ENCODE measurements around the gene TBC1D8.
A peak's percentile ranks its signal among the peaks of the same experiment; 100 is the strongest.

The TBC1D8 gene

DNA sequence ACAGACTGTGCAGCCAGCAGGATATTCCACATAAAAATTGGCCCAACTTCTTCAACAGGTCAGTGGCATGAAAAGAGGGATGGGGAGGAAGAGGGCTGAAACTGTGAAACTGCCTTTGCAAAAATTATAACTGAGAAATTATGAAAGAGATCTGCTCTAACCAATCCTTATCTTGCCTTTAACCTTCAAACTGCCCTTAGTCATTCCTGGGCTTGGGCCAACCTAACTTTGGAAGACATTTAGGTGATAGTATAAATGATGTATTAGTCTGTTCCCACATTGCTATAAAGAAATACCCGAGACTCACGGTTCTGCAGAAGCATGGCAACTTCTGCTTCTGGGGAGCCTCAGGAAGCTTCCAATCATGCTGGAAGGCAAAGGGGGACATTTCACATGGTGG lies 74.6 kb downstream of the TBC1D8 start:
- peak overlapping the region; percentile 39 for H3K27ac ChIP-seq
- CTCF ChIA-PET = interaction anchor here (1.9 kb wide), 1 partner anchor 39 kb away, joined by 4 read pairs; no protein-coding TSS in a partner anchor
- POLR2A ChIA-PET (ENCODE audit: low non-redundant PET) = no interaction called here
- TF ChIP-seq, protein P1, sequence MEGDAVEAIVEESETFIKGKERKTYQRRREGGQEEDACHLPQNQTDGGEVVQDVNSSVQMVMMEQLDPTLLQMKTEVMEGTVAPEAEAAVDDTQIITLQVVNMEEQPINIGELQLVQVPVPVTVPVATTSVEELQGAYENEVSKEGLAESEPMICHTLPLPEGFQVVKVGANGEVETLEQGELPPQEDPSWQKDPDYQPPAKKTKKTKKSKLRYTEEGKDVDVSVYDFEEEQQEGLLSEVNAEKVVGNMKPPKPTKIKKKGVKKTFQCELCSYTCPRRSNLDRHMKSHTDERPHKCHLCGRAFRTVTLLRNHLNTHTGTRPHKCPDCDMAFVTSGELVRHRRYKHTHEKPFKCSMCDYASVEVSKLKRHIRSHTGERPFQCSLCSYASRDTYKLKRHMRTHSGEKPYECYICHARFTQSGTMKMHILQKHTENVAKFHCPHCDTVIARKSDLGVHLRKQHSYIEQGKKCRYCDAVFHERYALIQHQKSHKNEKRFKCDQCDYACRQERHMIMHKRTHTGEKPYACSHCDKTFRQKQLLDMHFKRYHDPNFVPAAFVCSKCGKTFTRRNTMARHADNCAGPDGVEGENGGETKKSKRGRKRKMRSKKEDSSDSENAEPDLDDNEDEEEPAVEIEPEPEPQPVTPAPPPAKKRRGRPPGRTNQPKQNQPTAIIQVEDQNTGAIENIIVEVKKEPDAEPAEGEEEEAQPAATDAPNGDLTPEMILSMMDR (conservative IDR thresholded peaks at IDR 0.05; ENCODE audit: low read depth) = no peak
- no peak for DNase-seq (ENCODE audit: low spot score)

DNA sequence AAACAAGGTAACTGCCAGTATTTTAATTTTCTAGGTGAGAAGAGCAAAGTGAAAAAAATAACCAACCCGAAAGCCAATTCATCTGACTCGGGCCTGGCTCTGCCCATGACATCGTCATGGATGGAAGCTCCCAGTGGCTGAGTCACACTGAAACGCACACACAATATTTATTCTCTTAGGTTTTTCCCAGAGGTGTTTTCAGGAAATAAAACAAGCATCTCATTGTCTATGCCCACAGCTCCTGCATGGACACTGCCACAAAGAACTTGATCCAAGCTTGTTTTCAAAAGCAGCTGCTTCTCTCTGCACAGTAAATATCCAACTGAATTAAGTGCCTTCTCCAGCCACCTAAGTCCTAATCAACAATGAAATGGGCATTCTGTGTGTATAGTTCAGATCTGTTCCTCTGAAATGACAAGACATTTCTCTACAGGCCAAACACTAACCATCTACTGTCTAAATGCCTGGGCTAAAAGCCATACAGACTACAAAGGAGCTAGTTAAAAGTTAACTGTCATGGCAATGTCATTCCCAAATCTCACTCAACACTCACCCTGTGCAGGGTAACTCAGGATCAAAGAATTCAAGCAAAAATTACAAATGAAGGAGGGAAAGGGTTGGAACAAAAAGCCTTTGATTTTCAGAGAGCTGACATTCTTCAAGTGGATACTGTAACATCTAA lies 86.2 kb downstream of the TBC1D8 start:
- POLR2A ChIA-PET (ENCODE audit: low non-redundant PET) = no interaction called here
- CTCF ChIA-PET = interaction anchor here (0.5 to 0.8 kb wide), 2 partner anchors 24 to 123 kb away, joined by 3 to 4 read pairs; no protein-coding TSS in a partner anchor
- H3K27ac ChIP-seq = no peak overlapping the region
- TF ChIP-seq, protein P1 (conservative IDR thresholded peaks at IDR 0.05; ENCODE audit: low read depth) = no peak
- DNase-seq (ENCODE audit: low spot score) = peak; percentile 77

DNA sequence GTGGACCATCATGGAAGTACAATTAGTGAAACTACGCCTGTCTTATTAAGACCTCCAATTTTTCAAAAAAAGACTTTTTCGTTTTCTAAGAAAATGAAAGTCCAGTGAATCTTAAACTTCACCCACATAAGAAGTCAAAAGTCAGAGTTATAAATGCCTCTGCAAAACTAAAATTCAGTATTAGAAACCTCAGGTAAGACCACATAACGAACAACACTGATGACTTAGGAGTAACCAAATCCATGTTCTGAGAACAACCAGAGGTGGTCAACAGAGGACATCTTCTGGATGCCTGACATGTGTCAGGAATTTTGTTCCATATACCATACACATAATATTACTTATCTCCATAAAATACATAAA lies 86.7 kb downstream of the TBC1D8 start:
- peak overlapping the region; percentile 73 for H3K27ac ChIP-seq
- TF ChIP-seq, protein P1 (conservative IDR thresholded peaks at IDR 0.05; ENCODE audit: low read depth) = no peak
- ChIA-PET POLR2A (ENCODE audit: low non-redundant PET) (no interaction called here), CTCF (interaction anchor here (0.8 kb wide), 1 partner anchor 25 kb away, joined by 3 read pairs; no protein-coding TSS in a partner anchor)
- DNase-seq (ENCODE audit: low spot score) = no peak

GRCh38 chr2:101064125-101064502 lies 87.1 kb downstream of the TBC1D8 start:
- TF ChIP-seq, protein P1 (conservative IDR thresholded peaks at IDR 0.05; ENCODE audit: low read depth) = no peak
- ChIA-PET POLR2A (ENCODE audit: low non-redundant PET) (no interaction called here), CTCF (no interaction called here)
- no peak for DNase-seq (ENCODE audit: low spot score)
- peak overlapping the region; percentile 73 for H3K27ac ChIP-seq

GRCh38 chr2:101063352-101064124 lies 87.6 kb downstream of the TBC1D8 start:
- ChIA-PET POLR2A (ENCODE audit: low non-redundant PET) (no interaction called here), CTCF (interaction anchor here (1.4 kb wide), 1 partner anchor 89 kb away, joined by 7 read pairs; no protein-coding TSS in a partner anchor)
- no peak for DNase-seq (ENCODE audit: low spot score)
- TF ChIP-seq, protein P1 (conservative IDR thresholded peaks at IDR 0.05; ENCODE audit: low read depth) = no peak
- H3K27ac ChIP-seq = peak overlapping the region; percentile 73

- POLR2A ChIA-PET (ENCODE audit: low non-redundant PET) = no interaction called here
Measured at GRCh38 chr2:101058386-101058785, 92.8 kb downstream of the TBC1D8 start.

More at GRCh38 chr2:101058386-101058785, 92.8 kb downstream of the TBC1D8 start:
- H3K27ac ChIP-seq = no peak overlapping the region
- TF ChIP-seq, protein P1 (conservative IDR thresholded peaks at IDR 0.05; ENCODE audit: low read depth) = no peak
- DNase-seq (ENCODE audit: low spot score) = no peak
- CTCF ChIA-PET = interaction anchor here (0.7 kb wide), 1 partner anchor 68 kb away, joined by 4 read pairs; no protein-coding TSS in a partner anchor
